Endodermal cell (in vitro differentiated cells): ENCODE measurements around the gene TACC2. TPM values are rescaled to one million over a fixed set of nuclear protein-coding genes. Genes with fewer than 3 reads are reported as not detected.

Experiments used
- DNase-seq: peaks from one replicate; pipeline ENCODE4 v3.0.0-alpha.2; 2017
- H3K27ac ChIP-seq: 2 replicates; pipeline ENCODE4 v1.5.1; 2013; ENCODE audit warnings: mild to moderate bottlenecking, low read depth, low read length, moderate library complexity
- H3K27me3 ChIP-seq: 2 replicates; pipeline ENCODE4 v1.6.1; 2013; ENCODE audit warnings: mild to moderate bottlenecking, low read length, moderate library complexity; ENCODE audit not compliant: insufficient read depth, control insufficient read depth, poor library complexity, severe bottlenecking
- H3K36me3 ChIP-seq: 2 replicates; pipeline ENCODE4 v1.7.0; 2013; ENCODE audit warnings: mild to moderate bottlenecking, low read length, moderate library complexity; ENCODE audit not compliant: control insufficient read depth, insufficient read depth
- H3K4me1 ChIP-seq: one replicate; pipeline ENCODE4 v1.7.0; 2013; ENCODE audit warnings: low read length; ENCODE audit not compliant: control insufficient read depth, insufficient read depth
- H3K4me3 ChIP-seq: 2 replicates; pipeline ENCODE4 v1.5.1; 2013; ENCODE audit warnings: mild to moderate bottlenecking, low read length, moderate library complexity
- H3K9ac ChIP-seq: 2 replicates; pipeline ENCODE4 v1.6.1; 2013; ENCODE audit warnings: mild to moderate bottlenecking, low read length, moderate library complexity; ENCODE audit not compliant: poor library complexity, severe bottlenecking; ENCODE audit errors: extremely low read depth
- H3K9me3 ChIP-seq: 2 replicates; pipeline ENCODE4 v1.6.1; 2013; ENCODE audit warnings: mild to moderate bottlenecking, low read length, moderate library complexity; ENCODE audit not compliant: control insufficient read depth
- H3K27ac Mint-ChIP-seq: 2 replicates; pipeline ENCODE4 v1.8.0; 2020; ENCODE audit warnings: mixed read lengths
- H3K27me3 Mint-ChIP-seq: 2 replicates; pipeline ENCODE4 v1.8.0; 2021; ENCODE audit warnings: mild to moderate bottlenecking, mixed read lengths; ENCODE audit not compliant: insufficient read depth
- H3K36me3 Mint-ChIP-seq: 2 replicates; pipeline ENCODE4 v1.8.0; 2020; ENCODE audit warnings: low read depth, mixed read lengths
- H3K4me1 Mint-ChIP-seq: 2 replicates; pipeline ENCODE4 v1.8.0; 2020; ENCODE audit warnings: mixed read lengths
- H3K4me3 Mint-ChIP-seq: 2 replicates; pipeline ENCODE4 v1.8.0; 2020; ENCODE audit warnings: mild to moderate bottlenecking, moderate library complexity, mixed read lengths
- H3K9me3 Mint-ChIP-seq: 2 replicates; pipeline ENCODE4 v1.8.0; 2020; ENCODE audit warnings: mild to moderate bottlenecking, mixed read lengths
- CTCF ChIP-seq: fragments of 200-600 bp; sonication (generic); conservative IDR thresholded peaks from 2 replicates; pipeline ENCODE4 v1.5.0; 2021; ENCODE audit warnings: antibody characterized with exemption, mild to moderate bottlenecking
- WGBS, 2 experiments: methylation state at CpG; one replicate each; pipeline versions ENCODE4 v1.1.5 to v1.1.7; 2013; ENCODE audit warnings: missing lambda C conversion rate in 2 of 2, mixed read lengths in 1 of 2; ENCODE audit not compliant: insufficient coverage in 1 of 2, insufficient read length in 1 of 2; 5-methylcytosine and 5-hydroxymethylcytosine counted together
- total RNA-seq, 2 donors: library from RNA; stranded (reverse); fragmentation: NEBNext Ultra II Directional in 1 of 2; extraction: Animal tissue kit (Norgen Biotek cat#: 25700) in 1 of 2; gene quantifications; 2 replicates in 1 of 2; 3 replicates in 1 of 2; pipeline ENCODE4 v1.2.1, GENCODE V29; 2021

The TACC2 gene
- total RNA-seq, 2 donors from 2014 or later: 24.5 to 34.1 TPM

- TF ChIP-seq CTCF: peak; percentile 77
- H3K36me3 Mint-ChIP-seq: peaks cover 45% of the 10 kb centered on the region
- H3K36me3 ChIP-seq: peaks cover 17% of the 10 kb centered on the region
- peak within 1 kb of the TSS; percentile 81 for H3K9ac ChIP-seq
- H3K9me3 Mint-ChIP-seq: peaks cover 28% of the 10 kb centered on the region
- peaks cover 8% of the 10 kb centered on the region for H3K4me1 Mint-ChIP-seq
- peaks cover 21% of the 10 kb centered on the region for H3K9me3 ChIP-seq
- peaks cover 1% of the 10 kb centered on the region for H3K27me3 Mint-ChIP-seq
- peak; percentile 94 for DNase-seq
- H3K4me3 Mint-ChIP-seq: peak within 1 kb of the TSS; percentile 76
- H3K4me1 ChIP-seq: no peaks in the 10 kb centered on the region
- H3K4me3 ChIP-seq: peak within 1 kb of the TSS; percentile 94
- H3K27ac Mint-ChIP-seq: peak within 1 kb of the TSS; percentile 74
- peak within 1 kb of the TSS; percentile 93 for H3K27ac ChIP-seq
- H3K27me3 ChIP-seq: no peaks in the 10 kb centered on the region
- WGBS, 2 experiments: 0 to 2% methylated on average over 9 to 101 of the region's 101 CpGs
These were observed 14.2 kb upstream of the TACC2 start, which contains the start of gene NSMCE4A for GRCh38 chr10:121974535-121975294. Gene NSMCE4A, minus strand, starts transcription at chr10:121975217. Its CDS starts 52 bp downstream, at chr10:121975165.

- Histone ChIP-seq H3K27ac (peak overlapping the region; percentile 93), H3K27me3 (no peaks in the 10 kb centered on the region), H3K36me3 (peaks cover 10% of the 10 kb centered on the region), H3K4me3 (peak overlapping the region; percentile 94), H3K9me3 (peaks cover 21% of the 10 kb centered on the region), H3K4me1 (no peaks in the 10 kb centered on the region), H3K9ac (peak overlapping the region; percentile 81)
- Mint-ChIP-seq H3K9me3 (peaks cover 28% of the 10 kb centered on the region), H3K27ac (no peak overlapping the region), H3K4me1 (peaks cover 8% of the 10 kb centered on the region), H3K36me3 (peaks cover 43% of the 10 kb centered on the region), H3K4me3 (peak overlapping the region; percentile 76), H3K27me3 (peaks cover 1% of the 10 kb centered on the region)
- no peak for TF ChIP-seq CTCF
- DNase-seq: no peak
- 56 to 57% methylated on average over 16 to 21 of the region's 21 CpGs for WGBS, 2 experiments
These were observed 13.5 kb upstream of the TACC2 start for GRCh38 chr10:121975295-121976086.

- H3K9me3 ChIP-seq: peaks cover 21% of the 10 kb centered on the region
- TF ChIP-seq CTCF: no peak
- H3K27ac ChIP-seq: no peak overlapping the region
- 95 to 96% methylated on average over 6 of the region's 6 CpGs for WGBS, 2 experiments
- Mint-ChIP-seq H3K36me3 (peaks cover 32% of the 10 kb centered on the region), H3K27me3 (peaks cover 1% of the 10 kb centered on the region), H3K27ac (no peak overlapping the region), H3K4me3 (no peak overlapping the region), H3K9me3 (peaks cover 28% of the 10 kb centered on the region), H3K4me1 (peaks cover 8% of the 10 kb centered on the region)
- H3K4me3 ChIP-seq: peak overlapping the region; percentile 94
- H3K36me3 ChIP-seq: peaks cover 1% of the 10 kb centered on the region
- H3K27me3 ChIP-seq: no peaks in the 10 kb centered on the region
- no peak for DNase-seq
- no peaks in the 10 kb centered on the region for H3K4me1 ChIP-seq
- no peak overlapping the region for H3K9ac ChIP-seq
These were observed 12.4 kb upstream of the TACC2 start for GRCh38 chr10:121976607-121977006.
